Renal cortical epithelial cell (primary cell): ENCODE data around the gene EML3. TPM values are rescaled to one million over a fixed set of nuclear protein-coding genes. Genes with fewer than 3 reads are reported as not detected.

Experiments used
- total RNA-seq: library from RNA; depleted of rRNA; stranded (reverse); fragments of >200 nt; gene quantifications from 2 replicates; pipeline ENCODE4 v1.2.3, GENCODE V29; 2014

EML3 gene
- total RNA-seq, 1 donor from 2014 or later = 29.7 TPM

Other genes starting within 250 kb of the EML3 start
- not detected in 2 replicates for gene SCGB1A1, start 193.7 kb downstream of the EML3 start, total RNA-seq
- gene AHNAK, start 66.0 kb downstream of the EML3 start, total RNA-seq = 409 and 1,601 TPM in 2 replicates
- gene EEF1G, start 38.9 kb downstream of the EML3 start, total RNA-seq = 1,513 and 1,623 TPM in 2 replicates
- gene TUT1, start 21.3 kb downstream of the EML3 start, total RNA-seq = 5.9 and 12.7 TPM in 2 replicates
- gene MTA2, start 10.9 kb downstream of the EML3 start, total RNA-seq = 121 and 212 TPM in 2 replicates
- gene ROM1, start 482 bp upstream of the EML3 start, total RNA-seq = 0.87 and 2.5 TPM in 2 replicates
- gene B3GAT3, start 9.2 kb upstream of the EML3 start, total RNA-seq = 37.2 and 39.6 TPM in 2 replicates
- gene GANAB, start 33.8 kb upstream of the EML3 start, total RNA-seq = 146 and 347 TPM in 2 replicates
- 28.1 and 33.8 TPM in 2 replicates for gene INTS5, start 40.5 kb upstream of the EML3 start, total RNA-seq
- 20.8 and 33.9 TPM in 2 replicates for gene C11orf98, start 52.4 kb upstream of the EML3 start, total RNA-seq
- 3.6 and 13.5 TPM in 2 replicates for gene CSKMT, start 52.5 kb upstream of the EML3 start, total RNA-seq
- 4.1 and 6.1 TPM in 2 replicates for gene UQCC3, start 58.9 kb upstream of the EML3 start, total RNA-seq
- 3.9 and 5.0 TPM in 2 replicates for gene LBHD1, start 59.5 kb upstream of the EML3 start, total RNA-seq
- gene UBXN1, start 66.3 kb upstream of the EML3 start, total RNA-seq = 97.6 and 105 TPM in 2 replicates
- 0.17 and 0.25 TPM in 2 replicates for gene LRRN4CL, start 76.8 kb upstream of the EML3 start, total RNA-seq
- gene BSCL2, start 94.6 kb upstream of the EML3 start, total RNA-seq = 47.8 and 50.4 TPM in 2 replicates
- not detected in 2 replicates for gene GNG3, start 94.9 kb upstream of the EML3 start, total RNA-seq
- 4.3 and 18.4 TPM in 2 replicates for gene HNRNPUL2, start 114.7 kb upstream of the EML3 start, total RNA-seq
- gene TTC9C, start 115.7 kb upstream of the EML3 start, total RNA-seq = 25.0 and 25.1 TPM in 2 replicates
- gene ZBTB3, start 141.4 kb upstream of the EML3 start, total RNA-seq = 8.7 and 11.8 TPM in 2 replicates
- 46.0 and 78.3 TPM in 2 replicates for gene POLR2G, start 148.8 kb upstream of the EML3 start, total RNA-seq
- 15.1 and 20.7 TPM in 2 replicates for gene TAF6L, start 158.6 kb upstream of the EML3 start, total RNA-seq
- gene TMEM179B, start 174.6 kb upstream of the EML3 start, total RNA-seq = 26.6 and 46.4 TPM in 2 replicates
- gene TMEM223, start 179.2 kb upstream of the EML3 start, total RNA-seq = 15.1 and 29.3 TPM in 2 replicates
- 7.6 and 50.3 TPM in 2 replicates for gene NXF1, start 192.7 kb upstream of the EML3 start, total RNA-seq
- 23.1 and 38.8 TPM in 2 replicates for gene STX5, start 219.3 kb upstream of the EML3 start, total RNA-seq
- not detected in 2 replicates for gene TEX54, start 220.1 kb upstream of the EML3 start, total RNA-seq
- 42.8 and 59.9 TPM in 2 replicates for gene WDR74, start 226.8 kb upstream of the EML3 start, total RNA-seq